GM21717 (cell line): Measurements from ENCODE around the gene SYNDIG1.

Source experiments
- ATAC-seq: cut with Tn5 transposase; IDR thresholded peaks from one replicate; pipeline ENCODE4 v1.9.1; 2021; ENCODE audit warnings: mild to moderate bottlenecking, moderate library complexity; ENCODE audit not compliant: unreplicated experiment

The SYNDIG1 gene

GRCh38 chr20:24522452-24523330 lies 53.3 kb downstream of the SYNDIG1 start:
- ATAC-seq = no peak

GRCh38 chr20:24523661-24524060 lies 54.2 kb downstream of the SYNDIG1 start:
- no peak for ATAC-seq

DNA sequence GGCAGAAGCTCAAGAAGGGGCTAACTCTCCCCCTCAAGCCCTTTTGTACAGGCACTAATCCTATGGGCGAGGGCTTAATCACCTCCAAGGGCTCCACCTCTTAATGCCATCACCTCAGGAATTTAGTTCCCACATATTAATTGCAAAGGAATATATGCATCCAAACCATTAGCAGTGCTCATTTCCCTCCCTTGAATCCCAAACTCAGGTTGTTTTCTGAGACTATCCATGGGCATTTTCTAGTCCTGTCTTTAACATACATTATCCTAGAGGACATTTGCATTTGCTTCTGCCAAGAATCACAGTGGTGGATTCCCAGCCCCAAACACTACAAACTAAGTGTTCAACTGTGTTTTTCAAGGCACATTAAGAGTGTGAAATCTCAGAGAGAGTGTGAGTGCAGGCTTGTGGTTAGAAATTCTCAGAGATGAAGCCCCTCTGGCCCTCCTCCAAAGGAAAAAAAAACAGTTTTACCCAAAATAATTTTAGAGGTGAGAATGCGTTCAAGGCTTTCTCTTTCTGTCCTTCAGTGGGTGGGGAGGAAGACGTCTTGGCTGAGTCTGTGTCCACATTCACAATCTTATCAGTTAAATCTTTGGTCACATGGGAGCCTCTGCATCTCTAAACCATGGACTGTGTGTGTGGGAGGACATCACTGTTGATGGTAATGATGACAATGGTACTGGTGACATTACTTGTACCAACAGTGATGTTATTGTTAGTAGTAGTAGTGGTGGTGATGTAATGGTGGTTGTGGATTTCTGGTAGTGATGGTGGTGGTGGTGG lies 59.3 kb downstream of the SYNDIG1 start:
- no peak for ATAC-seq

- ATAC-seq = no peak
Observed at GRCh38 chr20:24529369-24529719, 59.9 kb downstream of the SYNDIG1 start.

DNA sequence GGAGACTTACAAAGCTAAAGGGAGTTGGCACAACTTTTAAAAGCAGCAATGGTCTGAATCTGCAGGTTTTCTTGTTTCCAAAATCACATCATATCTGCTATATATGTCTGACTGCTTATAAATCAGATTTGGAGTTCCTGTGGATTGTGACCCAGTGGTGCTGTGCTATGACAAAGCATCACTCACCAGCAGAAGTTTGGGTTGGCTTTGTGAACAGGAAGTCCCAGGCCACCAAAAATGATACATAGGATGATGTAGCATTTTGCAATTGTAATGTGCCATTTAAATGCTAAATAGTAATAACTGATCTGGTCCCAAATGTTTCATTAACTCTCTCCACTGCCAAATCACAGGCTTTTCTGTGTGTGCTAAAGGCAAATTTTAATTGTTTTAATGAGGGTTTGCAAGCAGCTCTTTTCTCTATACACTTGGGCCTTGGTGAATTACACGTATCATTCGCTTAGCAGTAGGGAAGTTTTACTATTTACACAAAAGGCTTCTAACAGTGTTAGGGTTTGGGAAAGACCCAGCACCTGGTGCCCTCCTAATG lies 60.8 kb downstream of the SYNDIG1 start:
- no peak for ATAC-seq

GRCh38 chr20:24531202-24531601 lies 61.8 kb downstream of the SYNDIG1 start:
- ATAC-seq = no peak

DNA sequence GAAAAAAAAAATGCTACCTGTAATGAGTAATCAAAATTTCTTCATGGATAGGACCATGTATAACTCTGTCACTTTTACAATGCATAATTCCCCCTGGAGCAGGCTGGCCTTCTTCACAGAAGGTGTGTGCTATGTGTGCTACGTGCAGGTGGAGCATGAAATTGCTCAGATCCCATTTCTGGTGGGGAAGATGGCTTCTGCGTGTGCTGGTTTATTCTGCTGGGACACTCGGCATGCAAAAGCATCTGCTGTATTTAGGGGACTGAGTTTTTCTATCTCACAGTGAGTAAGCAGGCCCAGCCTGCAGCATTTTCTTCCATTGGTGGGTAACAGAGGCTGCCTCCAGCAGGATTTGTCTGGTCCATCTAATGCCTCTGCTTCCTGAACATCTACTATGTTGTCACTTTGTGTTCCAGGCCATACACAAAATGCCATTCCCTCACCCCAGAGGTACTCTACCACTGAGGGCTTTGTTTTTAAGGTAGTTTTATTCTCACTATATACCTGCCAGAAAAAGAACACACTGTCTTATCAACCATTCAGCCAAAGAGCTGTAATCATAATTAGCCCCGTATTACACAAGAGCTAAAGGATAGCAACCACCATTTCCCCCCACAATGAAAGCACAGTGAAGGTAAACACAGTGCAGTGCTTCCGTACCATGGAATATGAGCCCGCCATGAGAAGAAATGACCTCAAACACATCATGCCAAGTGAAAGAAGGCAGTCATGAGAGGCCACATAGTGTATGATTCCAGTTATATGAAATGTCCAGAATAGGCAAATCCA lies 62.4 kb downstream of the SYNDIG1 start:
- no peak for ATAC-seq

DNA sequence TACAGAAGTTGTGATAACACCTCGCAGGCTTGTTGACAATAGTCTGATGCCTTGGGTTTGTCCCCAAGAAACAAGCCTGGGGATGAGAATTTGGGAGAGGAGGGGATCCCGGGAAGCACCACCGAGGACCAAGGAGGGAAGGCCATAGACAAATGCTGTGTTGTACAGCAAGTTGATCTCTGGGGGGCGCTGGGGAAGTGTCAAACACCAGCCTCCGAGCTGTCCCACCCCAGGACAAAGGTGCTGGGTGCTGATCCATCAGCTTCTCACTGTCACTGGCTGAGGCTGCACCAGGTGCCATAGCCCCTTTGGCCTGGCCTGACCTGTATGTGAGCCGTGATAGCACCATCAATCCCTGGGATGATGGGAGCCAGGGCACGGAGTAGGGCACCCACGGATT lies 64.0 kb downstream of the SYNDIG1 start:
- no peak for ATAC-seq

- ATAC-seq = no peak
Observed at GRCh38 chr20:24534282-24534681, 64.9 kb downstream of the SYNDIG1 start.

DNA sequence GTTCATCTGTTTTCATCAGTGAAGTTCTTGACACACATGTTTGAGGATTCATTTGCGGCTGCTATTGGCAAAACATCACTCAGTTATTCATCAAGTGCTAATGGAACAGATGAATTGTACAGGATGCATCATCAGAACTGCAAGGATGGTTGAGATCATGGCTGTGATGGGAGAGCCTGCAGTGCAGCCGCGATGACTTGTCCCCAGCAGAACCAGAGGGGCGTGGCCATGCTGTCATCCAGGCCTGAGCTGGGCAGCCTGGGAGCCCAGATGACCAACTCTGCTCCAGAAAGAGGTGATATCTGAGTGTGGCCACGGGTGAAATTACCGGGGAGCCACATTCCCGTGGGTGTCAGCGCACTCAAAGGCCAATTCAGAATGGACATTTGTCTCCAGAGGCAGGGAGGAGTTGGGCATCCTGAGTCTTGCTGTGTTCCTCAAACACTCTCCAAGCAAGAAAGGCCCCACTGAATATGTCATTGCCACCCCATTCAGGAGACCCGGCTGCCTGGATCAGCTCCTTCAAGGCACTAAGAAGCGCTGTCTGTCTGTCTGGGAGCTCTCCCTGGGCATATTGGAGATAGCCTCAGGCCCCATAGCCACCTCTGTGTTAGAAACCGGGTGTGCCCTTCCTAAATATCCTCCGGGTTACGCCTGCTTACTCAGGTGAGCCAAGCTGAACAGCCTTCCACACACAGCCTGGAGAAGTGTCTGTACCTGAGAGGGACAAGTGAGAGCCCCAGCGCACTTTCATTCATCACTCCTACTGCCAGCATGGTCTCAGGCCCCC lies 66.7 kb downstream of the SYNDIG1 start:
- ATAC-seq = no peak

- ATAC-seq = no peak
Observed at GRCh38 chr20:24537210-24537609, 67.8 kb downstream of the SYNDIG1 start.

GRCh38 chr20:24542721-24543120 lies 73.3 kb downstream of the SYNDIG1 start:
- no peak for ATAC-seq

- no peak for ATAC-seq
Observed at GRCh38 chr20:24543168-24543567, 73.7 kb downstream of the SYNDIG1 start.

DNA sequence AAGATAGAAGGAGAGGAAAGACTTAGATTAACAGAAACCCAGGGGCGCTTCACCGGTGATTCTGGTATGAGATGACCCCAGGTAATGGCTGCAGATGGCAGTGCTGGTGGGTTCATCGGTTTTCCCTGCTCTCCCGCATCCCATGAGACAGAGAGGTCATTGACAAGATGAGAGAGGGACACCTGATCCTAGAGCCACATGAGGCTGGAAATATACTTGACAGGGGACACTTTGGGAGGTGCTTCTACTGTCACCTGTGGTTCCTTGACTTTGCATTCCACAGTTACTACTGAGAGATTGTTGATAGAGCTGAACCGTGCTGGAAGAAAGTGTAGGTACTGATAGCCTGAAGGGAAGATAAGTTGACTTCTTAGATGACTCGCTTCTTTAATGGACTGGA lies 74.3 kb downstream of the SYNDIG1 start:
- ATAC-seq = no peak

GRCh38 chr20:24544371-24544770 lies 74.9 kb downstream of the SYNDIG1 start:
- ATAC-seq = no peak

- ATAC-seq = no peak
Observed at GRCh38 chr20:24545168-24545567, 75.7 kb downstream of the SYNDIG1 start.

GRCh38 chr20:24546232-24546892 lies 76.9 kb downstream of the SYNDIG1 start:
- ATAC-seq = no peak

GRCh38 chr20:24547967-24548366 lies 78.5 kb downstream of the SYNDIG1 start:
- no peak for ATAC-seq

DNA sequence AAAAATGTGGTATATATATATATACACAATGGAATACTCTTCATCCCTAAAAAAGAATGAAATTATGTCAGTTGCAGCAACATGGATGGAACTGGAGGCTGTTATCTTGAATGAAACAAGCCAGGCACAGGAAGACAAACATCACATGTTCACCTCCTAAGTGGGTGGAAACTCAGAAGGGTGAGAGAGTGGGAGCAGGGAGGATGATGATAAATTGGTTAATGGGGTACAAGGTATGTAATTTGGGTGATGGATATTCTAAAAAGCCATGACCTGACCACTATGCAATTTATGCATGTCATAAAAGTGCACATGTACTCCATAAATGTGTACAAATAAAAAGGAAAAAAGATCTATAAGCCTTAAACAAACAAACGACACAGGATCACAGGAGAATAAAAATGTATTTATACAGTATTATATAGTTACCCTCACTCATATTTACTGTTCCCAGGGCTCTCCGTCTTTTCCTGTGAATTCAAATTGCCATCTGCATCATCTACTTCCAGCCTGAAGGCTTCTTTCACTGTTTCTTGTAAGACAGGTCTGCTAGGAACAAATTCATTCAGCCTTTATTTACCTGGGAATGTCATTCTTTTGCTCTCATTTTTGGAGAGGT lies 89.8 kb downstream of the SYNDIG1 start:
- ATAC-seq = no peak
